ENCODE measurements around the gene SPACA9.

DNA sequence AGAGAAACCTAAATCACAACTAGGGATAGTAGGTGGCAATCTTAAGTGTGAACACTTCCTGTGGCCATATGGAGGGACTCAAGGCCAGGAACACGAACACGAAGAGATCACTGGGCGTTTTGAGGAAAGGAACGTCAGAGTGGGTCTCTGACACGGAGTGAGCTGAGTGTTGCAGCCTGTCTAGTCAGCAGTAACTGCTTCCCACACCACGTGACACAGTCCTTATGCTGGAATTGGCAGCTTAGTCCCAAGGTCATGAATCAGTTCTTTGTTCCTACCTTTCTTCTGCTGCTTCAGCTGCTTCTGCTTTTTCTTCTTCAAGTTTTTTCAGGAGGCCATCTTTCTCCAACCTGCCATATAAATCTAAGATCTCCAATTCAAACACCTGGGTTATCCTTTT is 18.2 kb downstream of the SPACA9 start:
- TF ChIP-seq, protein P1, sequence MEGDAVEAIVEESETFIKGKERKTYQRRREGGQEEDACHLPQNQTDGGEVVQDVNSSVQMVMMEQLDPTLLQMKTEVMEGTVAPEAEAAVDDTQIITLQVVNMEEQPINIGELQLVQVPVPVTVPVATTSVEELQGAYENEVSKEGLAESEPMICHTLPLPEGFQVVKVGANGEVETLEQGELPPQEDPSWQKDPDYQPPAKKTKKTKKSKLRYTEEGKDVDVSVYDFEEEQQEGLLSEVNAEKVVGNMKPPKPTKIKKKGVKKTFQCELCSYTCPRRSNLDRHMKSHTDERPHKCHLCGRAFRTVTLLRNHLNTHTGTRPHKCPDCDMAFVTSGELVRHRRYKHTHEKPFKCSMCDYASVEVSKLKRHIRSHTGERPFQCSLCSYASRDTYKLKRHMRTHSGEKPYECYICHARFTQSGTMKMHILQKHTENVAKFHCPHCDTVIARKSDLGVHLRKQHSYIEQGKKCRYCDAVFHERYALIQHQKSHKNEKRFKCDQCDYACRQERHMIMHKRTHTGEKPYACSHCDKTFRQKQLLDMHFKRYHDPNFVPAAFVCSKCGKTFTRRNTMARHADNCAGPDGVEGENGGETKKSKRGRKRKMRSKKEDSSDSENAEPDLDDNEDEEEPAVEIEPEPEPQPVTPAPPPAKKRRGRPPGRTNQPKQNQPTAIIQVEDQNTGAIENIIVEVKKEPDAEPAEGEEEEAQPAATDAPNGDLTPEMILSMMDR (IDR thresholded peaks at IDR 0.05; ENCODE audit: borderline replicate concordance, extremely low read depth, low read length, poor library complexity, severe bottlenecking): no peak
- no peak for TF ChIP-seq EZH2 (IDR thresholded peaks at IDR 0.05; ENCODE audit: borderline replicate concordance, low read depth, low read length, severe bottlenecking)

All from DND-41 (cell line).